ENCODE data around the gene RASGEF1C.

DNA sequence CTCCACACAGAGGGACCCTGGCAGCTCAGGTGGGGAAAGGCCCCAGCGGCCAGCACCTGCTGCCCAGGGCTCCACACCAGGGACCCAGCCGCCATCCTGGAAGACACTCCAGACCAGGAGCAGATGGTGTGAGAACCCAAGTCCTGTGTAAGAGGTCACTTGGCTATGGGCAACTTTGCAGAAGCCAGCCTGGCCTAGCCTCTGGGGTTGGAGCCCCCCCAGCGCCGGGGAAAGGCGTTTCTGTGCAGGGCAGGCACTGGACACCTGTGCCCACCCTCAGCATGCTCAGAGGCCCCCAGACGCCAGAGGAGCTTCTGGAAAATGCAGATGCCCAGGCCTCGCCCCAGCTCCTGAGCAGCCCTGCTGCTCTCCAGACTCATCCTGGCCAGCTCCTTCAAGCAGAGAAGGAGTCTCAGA is 34.0 kb downstream of the RASGEF1C start:
- TF ChIP-seq, protein P1, sequence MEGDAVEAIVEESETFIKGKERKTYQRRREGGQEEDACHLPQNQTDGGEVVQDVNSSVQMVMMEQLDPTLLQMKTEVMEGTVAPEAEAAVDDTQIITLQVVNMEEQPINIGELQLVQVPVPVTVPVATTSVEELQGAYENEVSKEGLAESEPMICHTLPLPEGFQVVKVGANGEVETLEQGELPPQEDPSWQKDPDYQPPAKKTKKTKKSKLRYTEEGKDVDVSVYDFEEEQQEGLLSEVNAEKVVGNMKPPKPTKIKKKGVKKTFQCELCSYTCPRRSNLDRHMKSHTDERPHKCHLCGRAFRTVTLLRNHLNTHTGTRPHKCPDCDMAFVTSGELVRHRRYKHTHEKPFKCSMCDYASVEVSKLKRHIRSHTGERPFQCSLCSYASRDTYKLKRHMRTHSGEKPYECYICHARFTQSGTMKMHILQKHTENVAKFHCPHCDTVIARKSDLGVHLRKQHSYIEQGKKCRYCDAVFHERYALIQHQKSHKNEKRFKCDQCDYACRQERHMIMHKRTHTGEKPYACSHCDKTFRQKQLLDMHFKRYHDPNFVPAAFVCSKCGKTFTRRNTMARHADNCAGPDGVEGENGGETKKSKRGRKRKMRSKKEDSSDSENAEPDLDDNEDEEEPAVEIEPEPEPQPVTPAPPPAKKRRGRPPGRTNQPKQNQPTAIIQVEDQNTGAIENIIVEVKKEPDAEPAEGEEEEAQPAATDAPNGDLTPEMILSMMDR (conservative IDR thresholded peaks at IDR 0.05; ENCODE audit: low read depth in 2 of 2): no peak
- TF ChIP-seq POLR2AphosphoS5 (IDR thresholded peaks at IDR 0.05; ENCODE audit: low read depth) (no peak), EZH2 (IDR thresholded peaks at IDR 0.05; ENCODE audit: low read depth, unreplicated experiment) (no peak)

All from GM23338 (cell line).